Spleen (tissue), 11 donors: ENCODE results near the gene GSG1L. TPM values are rescaled to one million over a fixed set of nuclear protein-coding genes. Genes with fewer than 3 reads are reported as not detected.
A peak's percentile ranks its signal among the peaks of the same experiment; 100 is the strongest.

Source experiments
- DNase-seq: peaks from one replicate; pipeline ENCODE4 v3.0.0-alpha.2; 2020
- H3K27ac ChIP-seq, 8 donors: fragments of 200-600 bp; sonication (generic) in 7 of 8; 1 replicate in 4 of 8; 2 replicates in 4 of 8; pipeline versions ENCODE4 v1.5.0 to v1.8.0; 2016 to 2021; ENCODE audit warnings: inconsistent platforms in 4 of 8, mild to moderate bottlenecking in 4 of 8, moderate library complexity in 1 of 8
- H3K27me3 ChIP-seq, 7 donors: fragments of 200-600 bp; sonication (generic) in 6 of 7; replicated peaks in 1 of 7; 1 replicate in 4 of 7; 2 replicates in 3 of 7; pipeline versions ENCODE4 v1.5.0 to v1.8.0; 2016 to 2021; ENCODE audit warnings: inconsistent platforms in 3 of 7, mild to moderate bottlenecking in 1 of 7
- H3K36me3 ChIP-seq, 6 donors: fragments of 200-600 bp; sonication (generic) in 5 of 6; 1 replicate in 4 of 6; 2 replicates in 2 of 6; pipeline versions ENCODE4 v1.5.0 to v1.8.0; 2016 to 2021; ENCODE audit warnings: inconsistent platforms in 2 of 6
- H3K4me1 ChIP-seq, 6 donors: fragments of 200-600 bp; sonication (generic) in 5 of 6; 1 replicate in 3 of 6; 2 replicates in 3 of 6; pipeline versions ENCODE4 v1.5.0 to v1.8.0; 2016 to 2021; ENCODE audit warnings: inconsistent platforms in 3 of 6
- H3K4me3 ChIP-seq, 8 donors: fragments of 200-600 bp; sonication (generic) in 7 of 8; 1 replicate in 4 of 8; 2 replicates in 4 of 8; pipeline versions ENCODE4 v1.5.0 to v1.8.0; 2016 to 2021; ENCODE audit warnings: inconsistent platforms in 4 of 8, mild to moderate bottlenecking in 4 of 8, moderate library complexity in 2 of 8
- H3K9me3 ChIP-seq, 8 donors: fragments of 200-600 bp; sonication (generic) in 7 of 8; 1 replicate in 4 of 8; 2 replicates in 4 of 8; pipeline versions ENCODE4 v1.5.0 to v1.8.0; 2016 to 2021; ENCODE audit warnings: inconsistent platforms in 4 of 8
- CTCF ChIP-seq, 11 experiments: fragments of 200-600 bp in 7 of 11; fragments of 450-650 bp in 4 of 11; sonication (generic) in 4 of 11; IDR thresholded peaks in 8 of 11; conservative IDR thresholded peaks in 3 of 11; 1 replicate in 7 of 11; 2 replicates in 4 of 11; pipeline versions ENCODE4 v1.4.0 to v1.8.0; 2016 to 2021; ENCODE audit warnings: antibody characterized with exemption in 11 of 11, inconsistent platforms in 4 of 11, mild to moderate bottlenecking in 1 of 11
- POLR2A ChIP-seq, 3 donors: fragments of 450-650 bp; IDR thresholded peaks; one replicate each; pipeline ENCODE4 v1.5.1; 2017; ENCODE audit warnings: antibody characterized with exemption in 3 of 3, mild to moderate bottlenecking in 1 of 3
- POLR2AphosphoS5 ChIP-seq, 3 donors: sonication (generic); formaldehyde crosslinking; IDR thresholded peaks; one replicate each; pipeline ENCODE4 v1.5.1; 2017; ENCODE audit warnings: antibody characterized with exemption in 3 of 3
- WGBS, 5 donors: extraction: QIAGEN DNeasy Blood & Tissue Kit in 3 of 5; methylation state at CpG; one replicate each; pipeline versions ENCODE4 v1.1.5 to v1.1.7; 2013 to 2018; 5-methylcytosine and 5-hydroxymethylcytosine counted together
- intact Hi-C: fragments of 100-400 bp; cut with DNase I; formaldehyde crosslinking; loops from one replicate; pipeline ENCODE4 v1.15.0; 2023; ENCODE audit warnings: low total_unique reads
- polyA plus RNA-seq, 3 donors: library from polyadenylated mRNA; stranded (reverse); fragments of 200-250 nt; gene quantifications; one replicate each; pipeline ENCODE4 v1.2.1, GENCODE V29; 2013
- total RNA-seq, 7 donors: library from RNA; depleted of rRNA in 3 of 7; stranded (reverse); fragments of >200 nt in 3 of 7; fragmentation: NEBNext Ultra II Directional in 4 of 7; extraction: Animal tissue kit (Norgen Biotek cat#: 25700) in 4 of 7; gene quantifications; one replicate each; pipeline versions ENCODE4 v1.1.0 to v1.2.1, GENCODE V29; 2016 to 2021
- donor health status: healthy with polysubstance abuse.
- donor health status: DM: no; HTN: no; CAD: no; lungs with moderate emphysema.
- donor health status: DM: no; HTN: no; CAD: no.
- donor health status: Bipolar disorder and iron deficiency.
- donor health status: healthy.
- donor health status: DM: no; HTN: no; CAD: no.
- donor health status: DM: yes; HTN: yes; CAD: no.

Gene GSG1L
- total and polyA plus RNA-seq, 10 donors = 0.22 to 0.58 (median 0.43) TPM; not detected in 6

GRCh38 chr16:27903046-27903655 lies 160.4 kb downstream of the GSG1L start:
- H3K4me3 ChIP-seq = no peak overlapping the region
- intact Hi-C loops = no loop called here
- no peaks in the 10 kb centered on the region for H3K9me3 ChIP-seq
- H3K27ac ChIP-seq = no peak overlapping the region
- peaks cover 0 to 27% (median 0%) of the 10 kb centered on the region in 7 donors for H3K27me3 ChIP-seq
- no peaks in the 10 kb centered on the region for H3K4me1 ChIP-seq
- 55 to 71% (median 60%) methylated on average over 9 to 12 of the region's 12 CpGs for WGBS, 5 donors
- TF ChIP-seq CTCF (IDR thresholded peaks at IDR 0.05 in 8 of 11, conservative IDR thresholded peaks at IDR 0.05 in 3 of 11) (no peak), POLR2AphosphoS5 (IDR thresholded peaks at IDR 0.05) (no peak), POLR2A (IDR thresholded peaks at IDR 0.05) (no peak)
- DNase-seq = peak; percentile 56
- no peaks in the 10 kb centered on the region for H3K36me3 ChIP-seq

GRCh38 chr16:27902551-27902950 lies 161.0 kb downstream of the GSG1L start:
- peaks cover 0 to 27% (median 0%) of the 10 kb centered on the region in 7 donors for H3K27me3 ChIP-seq
- H3K27ac ChIP-seq = no peak overlapping the region
- intact Hi-C loops = no loop called here
- no peaks in the 10 kb centered on the region for H3K9me3 ChIP-seq
- H3K4me3 ChIP-seq = no peak overlapping the region
- no peaks in the 10 kb centered on the region for H3K4me1 ChIP-seq
- WGBS, 5 donors = 80 to 87% (median 84%) methylated on average over 8 of the region's 8 CpGs
- TF ChIP-seq POLR2A (IDR thresholded peaks at IDR 0.05) = no peak
- TF ChIP-seq CTCF (IDR thresholded peaks at IDR 0.05 in 8 of 11, conservative IDR thresholded peaks at IDR 0.05 in 3 of 11) = no peak
- TF ChIP-seq POLR2AphosphoS5 (IDR thresholded peaks at IDR 0.05) = no peak
- no peaks in the 10 kb centered on the region for H3K36me3 ChIP-seq
- DNase-seq = no peak

GRCh38 chr16:27901956-27902355 lies 161.6 kb downstream of the GSG1L start:
- intact Hi-C loops = no loop called here
- H3K9me3 ChIP-seq = peaks cover 0 to 4% (median under 1%) of the 10 kb centered on the region in 8 donors
- H3K27ac ChIP-seq = no peak overlapping the region
- peaks cover 0 to 27% (median 0%) of the 10 kb centered on the region in 7 donors for H3K27me3 ChIP-seq
- H3K4me1 ChIP-seq = no peaks in the 10 kb centered on the region
- 75 to 83% (median 82%) methylated on average over 8 of the region's 8 CpGs for WGBS, 5 donors
- peak; percentile 56 for DNase-seq
- H3K36me3 ChIP-seq = no peaks in the 10 kb centered on the region
- TF ChIP-seq POLR2AphosphoS5 (IDR thresholded peaks at IDR 0.05) (no peak), CTCF (IDR thresholded peaks at IDR 0.05 in 8 of 11, conservative IDR thresholded peaks at IDR 0.05 in 3 of 11) (no peak), POLR2A (IDR thresholded peaks at IDR 0.05) (no peak)
- no peak overlapping the region for H3K4me3 ChIP-seq

GRCh38 chr16:27899736-27900135 lies 163.8 kb downstream of the GSG1L start:
- Histone ChIP-seq H3K9me3 (peaks cover 0 to 14% (median 6%) of the 10 kb centered on the region in 8 donors), H3K36me3 (no peaks in the 10 kb centered on the region), H3K4me3 (no peak overlapping the region), H3K27me3 (peaks cover 0 to 39% (median 0%) of the 10 kb centered on the region in 7 donors), H3K4me1 (no peaks in the 10 kb centered on the region), H3K27ac (no peak overlapping the region)
- no peak for DNase-seq
- intact Hi-C loops = no loop called here
- TF ChIP-seq POLR2A (IDR thresholded peaks at IDR 0.05) (no peak), POLR2AphosphoS5 (IDR thresholded peaks at IDR 0.05) (no peak), CTCF (IDR thresholded peaks at IDR 0.05 in 8 of 11, conservative IDR thresholded peaks at IDR 0.05 in 3 of 11) (no peak)
- 67 to 84% (median 71%) methylated on average over 3 to 4 of the region's 4 CpGs for whole genome bisulfite sequencing, 5 donors
